GM18526 (cell line): ENCODE results near the gene DAB2IP.

ENCODE experiments used
- POLR2A ChIP-seq: IDR thresholded peaks from 3 replicates; pipeline ENCODE4 v1.6.1; 2011; ENCODE audit not compliant: insufficient read length; ENCODE audit errors: extremely low read depth

DAB2IP gene

DNA sequence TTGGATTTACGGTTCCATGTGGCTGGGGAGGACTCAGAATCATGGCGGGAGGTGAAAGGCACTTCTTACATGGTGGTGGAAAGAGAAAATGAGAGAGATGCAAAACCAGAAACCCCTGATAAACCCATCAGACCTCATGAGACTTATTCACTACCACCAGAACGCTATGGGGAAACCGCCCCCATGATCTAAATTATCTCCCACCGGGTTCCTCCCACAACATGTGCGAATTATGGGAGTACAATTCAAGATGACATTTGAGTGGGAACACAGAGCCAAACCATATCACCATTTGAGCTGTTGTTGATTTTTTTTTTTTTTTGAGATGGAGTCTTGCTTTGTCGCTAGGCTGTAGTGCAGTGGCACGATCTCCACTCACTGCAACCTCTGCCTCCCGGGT, 16.5 kb downstream of the DAB2IP start:
- TF ChIP-seq POLR2A, result no peak

- TF ChIP-seq POLR2A, result no peak
Measured at GRCh38 chr9:121670431-121670830, 19.0 kb downstream of the DAB2IP start.

DNA sequence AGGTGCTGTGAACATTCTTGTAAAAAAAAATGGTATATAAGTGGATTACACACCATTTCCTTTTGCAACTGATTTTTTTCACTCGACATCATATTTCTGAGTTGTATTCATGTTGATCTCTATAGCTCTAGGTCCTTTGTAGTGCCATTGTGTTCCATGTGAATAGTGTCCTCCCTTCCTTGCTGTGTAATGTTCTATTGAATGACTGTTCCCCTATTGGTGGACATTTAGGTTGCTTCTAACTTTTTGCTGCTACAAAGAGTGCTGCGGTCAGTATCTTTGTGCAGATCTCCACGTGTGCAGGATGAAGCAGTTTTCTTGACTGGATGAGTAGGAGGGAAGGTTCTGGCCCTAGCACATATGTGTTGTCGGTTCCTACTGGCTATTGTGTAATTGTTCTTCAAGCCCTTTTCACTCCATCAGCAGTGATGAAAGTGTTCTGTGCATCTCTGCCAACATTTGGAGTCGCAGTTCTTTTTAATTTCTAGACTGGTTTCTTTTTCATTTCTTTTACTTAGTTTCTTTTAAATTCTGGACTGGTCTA, 20.2 kb downstream of the DAB2IP start:
- TF ChIP-seq POLR2A, result no peak

GRCh38 chr9:121672213-121672612, 20.8 kb downstream of the DAB2IP start:
- no peak for TF ChIP-seq POLR2A

DNA sequence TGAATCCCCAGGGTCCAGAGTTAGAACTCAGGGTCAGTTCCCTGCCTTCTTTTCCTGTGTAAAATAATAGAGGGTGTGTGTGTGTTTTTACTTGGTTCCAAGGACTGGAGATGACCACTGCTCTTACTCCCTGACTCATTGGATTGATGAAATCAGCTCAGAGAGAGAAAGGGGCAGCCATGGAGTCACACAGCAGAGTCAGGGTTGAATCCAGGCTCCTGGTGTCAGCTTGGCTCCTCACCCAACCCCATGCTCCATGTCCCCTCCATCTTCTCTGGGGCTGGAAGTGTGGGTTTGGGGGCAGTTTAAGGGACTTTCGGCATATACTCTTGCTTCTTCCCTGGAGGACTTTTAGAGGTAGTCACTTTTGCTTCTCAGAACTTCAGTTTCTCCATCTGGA, 21.6 kb downstream of the DAB2IP start:
- no peak for TF ChIP-seq POLR2A

DNA sequence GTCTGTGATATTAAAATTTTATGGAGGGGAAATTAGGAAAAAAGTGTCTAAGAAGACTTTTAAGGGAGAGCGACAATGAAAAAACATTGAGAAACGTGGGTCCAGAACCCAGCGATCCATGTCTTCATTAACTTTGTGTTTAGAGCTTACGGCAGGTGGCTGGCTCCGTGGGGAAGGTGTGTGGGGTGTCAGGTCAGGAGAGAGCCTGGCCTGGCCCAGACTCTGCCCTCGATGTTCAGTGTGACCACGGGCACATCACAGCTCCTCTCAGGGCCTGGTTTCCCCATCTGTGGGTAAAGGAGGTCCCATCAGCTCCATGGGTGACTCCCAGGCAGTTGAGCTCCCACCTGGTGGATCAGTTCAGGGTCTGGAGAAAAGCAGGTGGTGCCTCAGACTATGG, 22.1 kb downstream of the DAB2IP start:
- no peak for TF ChIP-seq POLR2A

DNA sequence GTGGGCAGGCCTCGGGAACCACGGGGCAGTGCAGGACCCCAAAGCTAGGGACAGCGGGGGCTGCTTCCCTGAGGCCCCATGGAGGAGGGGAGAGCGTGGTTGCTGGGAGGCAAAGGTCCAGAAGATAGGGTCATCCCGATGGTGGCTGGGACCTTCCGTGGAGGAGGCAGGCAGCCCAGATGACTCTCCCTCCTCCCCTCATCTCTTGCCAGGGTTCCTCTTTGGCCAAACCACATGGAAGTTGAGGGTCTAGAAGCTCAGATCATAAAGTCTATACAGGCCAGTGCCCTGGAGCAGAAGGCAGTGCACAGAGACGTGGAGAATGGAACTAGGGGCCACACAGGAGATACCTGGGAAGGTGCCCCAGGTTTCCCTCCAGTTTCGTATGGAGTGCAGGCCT, 22.6 kb downstream of the DAB2IP start:
- TF ChIP-seq POLR2A, result no peak

GRCh38 chr9:121674952-121675351, 23.5 kb downstream of the DAB2IP start:
- no peak for TF ChIP-seq POLR2A

DNA sequence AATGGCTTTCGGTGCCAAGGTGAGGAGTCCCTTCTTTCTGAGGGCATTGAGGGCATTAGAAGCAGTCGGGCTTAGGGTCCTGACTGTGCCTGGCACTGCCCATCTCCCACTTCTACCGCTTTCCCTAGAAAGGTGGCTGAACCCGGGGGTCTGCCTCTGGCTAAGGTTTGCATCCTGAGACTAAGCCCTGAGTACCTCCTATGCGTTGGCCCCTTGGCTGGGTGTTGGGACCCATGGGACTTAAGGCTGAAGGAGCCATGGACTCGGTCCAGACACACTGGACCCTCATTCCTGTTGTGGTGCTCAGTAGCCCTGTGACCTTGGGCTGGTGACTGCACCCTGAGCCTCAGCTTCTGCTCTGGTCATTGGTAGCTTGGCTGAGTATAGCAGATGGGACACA, 23.9 kb downstream of the DAB2IP start:
- no peak for TF ChIP-seq POLR2A

DNA sequence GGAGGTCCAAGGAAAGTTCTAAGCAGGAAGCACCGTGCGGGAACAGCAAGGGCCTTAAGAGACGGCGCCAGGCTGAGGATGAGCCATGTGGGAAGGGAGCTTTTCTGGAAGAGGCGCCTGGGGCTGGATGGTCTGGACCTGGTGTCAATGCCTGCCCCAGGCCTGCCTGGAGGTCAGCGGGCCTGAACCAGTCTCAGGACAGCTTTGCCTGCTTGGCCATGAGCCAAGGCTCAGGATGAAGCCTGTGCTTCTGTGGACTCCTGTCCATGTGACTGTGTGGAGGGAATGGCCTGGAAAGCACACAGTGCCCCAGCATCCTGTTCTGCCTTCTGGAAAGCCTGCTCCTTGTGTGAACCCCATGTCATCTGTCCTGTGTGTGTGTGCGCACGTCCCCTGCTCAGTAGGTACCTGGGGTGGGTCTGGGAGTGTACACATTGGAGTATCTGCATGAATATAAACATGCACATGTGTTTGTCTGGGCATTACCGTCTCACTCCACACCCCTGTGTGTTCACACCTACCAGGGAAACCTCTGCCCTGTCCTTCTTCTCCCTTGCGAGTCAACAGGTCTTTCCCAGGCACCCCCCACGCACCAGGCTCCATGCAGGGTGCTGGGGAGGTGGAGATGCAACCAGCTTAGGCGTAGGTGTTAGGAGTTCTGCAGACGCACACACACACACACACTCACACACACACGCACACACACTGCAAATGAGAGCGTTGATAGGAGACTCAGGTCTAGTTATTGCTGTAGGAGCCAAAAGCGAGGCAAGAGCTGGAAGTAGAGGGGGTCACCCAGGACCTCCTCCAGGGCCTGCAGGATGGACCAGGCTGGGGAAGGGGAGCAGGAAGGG, 24.8 kb downstream of the DAB2IP start:
- no peak for TF ChIP-seq POLR2A

DNA sequence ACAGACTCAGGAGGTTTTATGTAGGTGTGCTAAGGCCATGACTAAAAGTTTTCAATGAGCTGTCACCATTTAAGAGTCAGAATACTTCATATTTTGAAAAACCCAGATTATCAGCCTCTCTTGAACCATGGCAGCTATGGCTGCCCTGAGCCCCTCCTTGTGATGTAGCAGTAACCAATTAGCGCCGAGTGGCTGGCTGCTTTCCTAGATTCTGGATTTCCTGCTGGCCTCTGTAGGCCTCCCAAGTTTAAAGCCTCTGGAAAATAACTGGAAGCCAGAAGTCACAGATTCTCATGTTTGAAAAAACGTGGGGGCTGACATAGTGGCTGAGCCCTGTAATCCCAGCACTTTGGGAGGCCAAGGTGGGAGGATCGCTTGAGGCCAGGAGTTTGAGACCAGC, 25.5 kb downstream of the DAB2IP start:
- no peak for TF ChIP-seq POLR2A

GRCh38 chr9:121678501-121679022, 27.1 kb downstream of the DAB2IP start:
- TF ChIP-seq POLR2A, result no peak

GRCh38 chr9:121679901-121680635, 28.6 kb downstream of the DAB2IP start:
- no peak for TF ChIP-seq POLR2A

DNA sequence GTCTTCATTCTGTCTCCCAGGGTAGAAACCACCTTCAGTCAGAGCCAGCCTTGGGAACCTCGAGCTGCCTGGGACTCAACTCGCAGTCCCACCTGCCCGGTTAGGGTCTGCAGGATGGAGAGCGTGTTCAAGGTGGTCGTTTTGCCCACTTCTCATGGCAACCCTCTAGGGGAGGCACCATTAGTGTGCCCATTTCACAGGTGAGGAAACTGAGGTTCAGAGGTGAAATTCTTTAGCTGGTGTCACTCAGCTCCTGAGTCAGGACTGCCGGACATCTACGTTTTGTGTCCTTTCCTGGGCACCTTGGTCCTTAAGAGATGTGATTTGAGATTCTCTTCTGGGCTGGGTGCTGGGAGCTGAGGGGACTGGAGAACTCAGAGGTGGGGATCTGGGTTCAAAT, 30.0 kb downstream of the DAB2IP start:
- TF ChIP-seq POLR2A, result no peak

DNA sequence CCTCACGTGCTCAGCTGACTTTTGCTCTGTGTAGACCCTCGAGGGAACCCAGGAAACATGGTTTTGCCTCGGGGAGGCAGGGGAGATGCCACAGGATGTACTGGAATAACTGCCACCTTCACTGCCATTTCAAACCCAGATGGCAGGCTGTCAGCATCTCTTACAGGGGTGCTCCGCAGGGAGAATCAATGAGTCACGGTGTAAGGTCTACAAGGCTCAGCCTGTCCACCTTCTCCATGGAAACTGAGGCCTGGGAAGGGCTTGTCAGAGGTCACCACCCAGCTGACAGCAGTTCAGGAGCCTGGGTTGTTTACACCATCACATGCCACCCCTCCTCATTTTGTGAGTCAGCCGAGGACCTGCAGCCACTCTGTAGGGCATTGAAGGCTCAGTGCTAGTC, 30.8 kb downstream of the DAB2IP start:
- TF ChIP-seq POLR2A, result no peak

DNA sequence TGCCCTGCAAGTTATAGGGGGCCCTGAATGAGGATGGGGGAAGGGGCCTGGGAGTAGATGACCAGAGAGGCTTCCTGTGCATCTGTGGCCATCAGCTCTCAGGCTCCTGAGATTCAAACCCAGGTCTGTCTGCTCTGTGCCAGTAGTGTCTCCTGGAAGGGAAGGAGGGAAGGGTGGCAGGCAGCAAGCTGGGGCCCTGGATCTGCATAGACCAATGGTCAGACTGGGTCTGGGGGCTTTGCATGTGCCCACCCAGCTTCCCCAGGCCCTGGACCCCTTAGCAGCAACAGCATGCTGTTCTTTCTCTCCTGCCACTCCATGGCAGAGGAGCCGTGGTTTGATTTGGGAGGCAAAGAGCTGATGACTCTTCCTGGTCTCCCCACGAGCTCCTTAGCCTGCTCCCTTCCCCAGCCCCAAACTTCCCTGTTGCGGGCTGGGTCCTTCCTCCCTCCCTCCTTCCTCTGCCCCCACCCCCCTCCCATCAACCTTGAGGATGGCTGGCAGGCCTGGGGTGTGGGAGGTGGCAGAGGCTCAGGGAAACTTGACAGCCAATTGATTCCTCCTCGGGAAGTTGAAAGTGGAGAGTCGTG, 31.6 kb downstream of the DAB2IP start:
- no peak for TF ChIP-seq POLR2A

- TF ChIP-seq POLR2A, result no peak
Measured at GRCh38 chr9:121683652-121684051, 32.2 kb downstream of the DAB2IP start.
